ENCODE measurements around the gene SNTA1. TPM values are rescaled to one million over a fixed set of nuclear protein-coding genes. Genes with fewer than 3 reads are reported as not detected.
"Not testable (repeated sequence)": the region's sequence is repeated elsewhere in the genome, so short reads cannot be mapped to it uniquely, and the experiment has no call there.

The SNTA1 gene
- total RNA-seq, 1 experiment from 2014 or later = 13.2 TPM

- peak; percentile 36 to 57 for DNase-seq
- H3K9me3 ChIP-seq (replicated peaks) = no peaks in the 10 kb centered on the region
- peak overlapping the region; percentile 23; the same call in 1 of the 2 replicates for H3K27ac ChIP-seq
- H3K4me1 ChIP-seq = no peaks in the 10 kb centered on the region
- no peaks in the 10 kb centered on the region for H3K27me3 ChIP-seq
- H3K4me3 ChIP-seq = peak overlapping the region; percentile 91
- H3K36me3 ChIP-seq = no peaks in the 10 kb centered on the region
Measured at GRCh38 chr20:33401921-33402369, 41.6 kb downstream of the SNTA1 start.

GRCh38 chr20:33401184-33401920, 42.2 kb downstream of the SNTA1 start, which contains the start of gene CDK5RAP1:
CDK5RAP1 (minus strand) TSS chr20:33401519; CDS start chr20:33397064, 4,455 bp downstream.
- DNase-seq = peak; percentile 94 to 97
- Histone ChIP-seq H3K4me3 (peak within 1 kb of the TSS; percentile 91), H3K27ac (peak within 1 kb of the TSS; percentile 23; the same call in 1 of the 2 replicates), H3K27me3 (no peaks in the 10 kb centered on the region), H3K36me3 (peaks cover 3% of the 10 kb centered on the region), H3K4me1 (no peaks in the 10 kb centered on the region), H3K9me3 (replicated peaks) (no peaks in the 10 kb centered on the region)

- Histone ChIP-seq H3K9me3 (replicated peaks) (no peaks in the 10 kb centered on the region), H3K27ac (peak overlapping the region; percentile 23; the same call in 1 of the 2 replicates), H3K4me1 (no peaks in the 10 kb centered on the region), H3K36me3 (peaks cover 5% of the 10 kb centered on the region), H3K27me3 (no peaks in the 10 kb centered on the region), H3K4me3 (peak overlapping the region; percentile 91)
- DNase-seq = peak in 1 of 2 experiments; percentile 29
Measured at GRCh38 chr20:33400812-33401183, 42.8 kb downstream of the SNTA1 start.

- no peak overlapping the region for H3K4me3 ChIP-seq
- peaks cover 5% of the 10 kb centered on the region for H3K36me3 ChIP-seq
- no peaks in the 10 kb centered on the region for H3K9me3 ChIP-seq (replicated peaks)
- H3K4me1 ChIP-seq = no peaks in the 10 kb centered on the region
- no peak for DNase-seq
- no peaks in the 10 kb centered on the region for H3K27me3 ChIP-seq
- no peak overlapping the region for H3K27ac ChIP-seq
Measured at GRCh38 chr20:33399924-33400323, 43.6 kb downstream of the SNTA1 start.

- H3K27ac ChIP-seq = no peak overlapping the region
- H3K4me1 ChIP-seq = no peaks in the 10 kb centered on the region
- H3K4me3 ChIP-seq = no peak overlapping the region
- H3K9me3 ChIP-seq (replicated peaks) = no peaks in the 10 kb centered on the region
- peaks cover 41% of the 10 kb centered on the region for H3K36me3 ChIP-seq
- no peak for DNase-seq
- H3K27me3 ChIP-seq = no peaks in the 10 kb centered on the region
Measured at GRCh38 chr20:33394718-33395117, 48.8 kb downstream of the SNTA1 start.

- DNase-seq = no peak
- peaks cover 42% of the 10 kb centered on the region for H3K36me3 ChIP-seq
- no peaks in the 10 kb centered on the region for H3K9me3 ChIP-seq (replicated peaks)
- H3K4me1 ChIP-seq = no peaks in the 10 kb centered on the region
- H3K27ac ChIP-seq = no peak overlapping the region
- no peak overlapping the region for H3K4me3 ChIP-seq
- H3K27me3 ChIP-seq = no peaks in the 10 kb centered on the region
Measured at GRCh38 chr20:33393609-33394008, 50.0 kb downstream of the SNTA1 start.

GRCh38 chr20:33391722-33392415, 51.7 kb downstream of the SNTA1 start:
- H3K4me3 ChIP-seq = no peak overlapping the region
- peaks cover 46% of the 10 kb centered on the region for H3K36me3 ChIP-seq
- H3K27me3 ChIP-seq = no peaks in the 10 kb centered on the region
- no peaks in the 10 kb centered on the region for H3K9me3 ChIP-seq (replicated peaks)
- DNase-seq = no peak
- H3K27ac ChIP-seq = no peak overlapping the region
- no peaks in the 10 kb centered on the region for H3K4me1 ChIP-seq

GRCh38 chr20:33389326-33389725, 54.2 kb downstream of the SNTA1 start:
- peaks cover 59% of the 10 kb centered on the region for H3K36me3 ChIP-seq
- H3K9me3 ChIP-seq (replicated peaks); H3K4me1 ChIP-seq; DNase-seq; H3K27ac ChIP-seq; H3K4me3 ChIP-seq; H3K27me3 ChIP-seq: not testable (repeated sequence)

- H3K27me3 ChIP-seq = no peaks in the 10 kb centered on the region
- H3K4me3 ChIP-seq = no peak overlapping the region
- no peak for DNase-seq
- H3K4me1 ChIP-seq = no peaks in the 10 kb centered on the region
- peaks cover 60% of the 10 kb centered on the region for H3K36me3 ChIP-seq
- no peak overlapping the region for H3K27ac ChIP-seq
- no peaks in the 10 kb centered on the region for H3K9me3 ChIP-seq (replicated peaks)
Measured at GRCh38 chr20:33388268-33388667, 55.3 kb downstream of the SNTA1 start.

- no peaks in the 10 kb centered on the region for H3K4me1 ChIP-seq
- H3K36me3 ChIP-seq = peaks cover 63% of the 10 kb centered on the region
- no peaks in the 10 kb centered on the region for H3K27me3 ChIP-seq
- H3K27ac ChIP-seq = no peak overlapping the region
- no peaks in the 10 kb centered on the region for H3K9me3 ChIP-seq (replicated peaks)
- no peak for DNase-seq
- H3K4me3 ChIP-seq = no peak overlapping the region
Measured at GRCh38 chr20:33387177-33387576, 56.4 kb downstream of the SNTA1 start.

- Histone ChIP-seq H3K4me3 (no peak overlapping the region), H3K4me1 (no peaks in the 10 kb centered on the region), H3K27me3 (no peaks in the 10 kb centered on the region), H3K9me3 (replicated peaks) (no peaks in the 10 kb centered on the region), H3K36me3 (peaks cover 63% of the 10 kb centered on the region), H3K27ac (no peak overlapping the region)
- DNase-seq = no peak
Measured at GRCh38 chr20:33386673-33387072, 56.9 kb downstream of the SNTA1 start.

- Histone ChIP-seq H3K27me3 (no peaks in the 10 kb centered on the region), H3K27ac (no peak overlapping the region), H3K4me3 (no peak overlapping the region), H3K4me1 (no peaks in the 10 kb centered on the region), H3K36me3 (peaks cover 56% of the 10 kb centered on the region), H3K9me3 (replicated peaks) (no peaks in the 10 kb centered on the region)
- DNase-seq = no peak
Measured at GRCh38 chr20:33377366-33377765, 66.2 kb downstream of the SNTA1 start.

- Histone ChIP-seq H3K4me3 (no peak overlapping the region), H3K27me3 (no peaks in the 10 kb centered on the region), H3K4me1 (no peaks in the 10 kb centered on the region), H3K9me3 (replicated peaks) (no peaks in the 10 kb centered on the region), H3K36me3 (peaks cover 60% of the 10 kb centered on the region), H3K27ac (no peak overlapping the region)
- DNase-seq = no peak
Measured at GRCh38 chr20:33373735-33374605, 69.6 kb downstream of the SNTA1 start.

- Histone ChIP-seq H3K36me3 (peaks cover 52% of the 10 kb centered on the region), H3K27ac (no peak overlapping the region), H3K4me3 (no peak overlapping the region), H3K9me3 (replicated peaks) (no peaks in the 10 kb centered on the region), H3K4me1 (no peaks in the 10 kb centered on the region), H3K27me3 (no peaks in the 10 kb centered on the region)
- DNase-seq = no peak
Measured at GRCh38 chr20:33372993-33373441, 70.5 kb downstream of the SNTA1 start.

All from SJCRH30 (cell line).